Left cardiac atrium (tissue), 4 donors: ENCODE data around the gene ZBTB11. TPM values are rescaled to one million over a fixed set of nuclear protein-coding genes. Genes with fewer than 3 reads are reported as not detected.
"Not testable (repeated sequence)": the region's sequence is repeated elsewhere in the genome, so short reads cannot be mapped to it uniquely, and the experiment has no call there.

Experiments
- ATAC-seq, 2 donors: fragments of 200-7000 bp; cut with Tn5 transposase; one replicate each; pipeline ENCODE4 v1.9.1; 2020; ENCODE audit warnings: mild to moderate bottlenecking in 2 of 2, moderate library complexity in 2 of 2
- DNase-seq: peaks from one replicate; pipeline ENCODE4 v3.0.0-alpha.2; 2020
- intact Hi-C, 2 donors: fragments of 100-400 bp; cut with DNase I; formaldehyde crosslinking; loops; one replicate each; pipeline versions ENCODE4 v1.14.1 to v1.15.1; 2022 to 2023
- total RNA-seq, 2 donors: library from RNA; stranded (reverse); fragmentation: NEBNext Ultra II Directional; extraction: Animal tissue kit (Norgen Biotek cat#: 25700); gene quantifications; one replicate each; pipeline ENCODE4 v1.2.1, GENCODE V29; 2021
- donor health status: DM: no; HTN: yes; CAD: no.
- donor health status: DM: no; HTN: yes; CAD: no; lungs with severe emphysema.
- donor health status: DM: yes; HTN: yes; CAD: no.
- donor health status: Dilated cardiomyopathy.

The ZBTB11 gene
- total RNA-seq, 2 donors from 2014 or later, result 8.3 to 10.3 TPM

- DNase-seq, result not testable (repeated sequence)
- intact Hi-C loops, result loop anchor here in 1 of 2 donors (10.0 kb wide), 1 partner anchor 531 kb away; no protein-coding TSS in a partner anchor
- peak; percentile 67 to 75 for ATAC-seq
Observed at GRCh38 chr3:101693540-101693939, 16.6 kb upstream of the ZBTB11 start.

DNA sequence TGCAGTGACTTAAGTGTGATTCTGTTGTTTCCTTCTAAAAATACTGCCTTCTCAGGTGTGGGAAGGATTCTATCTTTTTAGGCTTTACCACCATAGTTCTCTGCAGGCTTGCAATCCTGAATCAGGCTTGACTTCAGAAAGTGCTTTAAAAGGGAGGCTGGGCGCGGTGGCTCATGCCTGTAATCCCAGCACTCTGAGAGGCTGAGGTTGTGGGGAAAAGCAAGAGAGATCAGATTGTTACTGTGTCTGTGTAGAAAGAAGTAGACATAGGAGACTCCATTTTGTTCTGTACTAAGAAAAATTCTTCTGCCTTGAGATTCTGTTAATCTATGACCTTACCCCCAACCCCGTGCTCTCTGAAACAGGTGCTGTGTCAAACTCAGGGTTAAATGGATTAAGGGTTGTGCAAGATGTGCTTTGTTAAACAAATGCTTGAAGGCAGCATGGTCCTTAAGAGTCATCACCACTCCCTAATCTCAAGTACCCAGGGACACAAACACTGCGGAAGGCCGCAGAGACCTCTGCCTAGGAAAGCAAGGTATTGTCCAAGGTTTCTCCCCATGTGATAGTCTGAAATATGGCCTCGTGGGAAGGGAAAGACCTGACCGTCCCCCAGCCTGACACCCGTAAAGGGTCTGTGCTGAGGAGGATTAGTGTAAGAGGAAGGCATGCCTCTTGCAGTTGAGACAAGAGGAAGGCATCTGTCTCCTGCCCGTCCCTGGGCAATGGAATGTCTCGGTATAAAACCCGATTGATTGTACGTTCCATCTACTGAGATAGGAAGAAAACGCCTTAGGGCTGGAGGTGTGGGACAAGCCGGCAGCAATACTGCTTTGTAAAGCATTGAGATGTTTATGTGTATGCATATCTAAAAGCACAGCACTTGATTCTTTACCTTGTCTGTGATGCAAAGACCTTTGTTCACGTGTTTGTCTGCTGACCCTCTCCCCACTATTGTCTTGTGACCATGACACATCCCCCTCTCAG is 15.0 kb upstream of the ZBTB11 start:
- ATAC-seq, DNase-seq: not testable (repeated sequence)
- intact Hi-C loops, result loop anchor here in 1 of 2 donors (10.0 kb wide), 1 partner anchor 533 kb away; no protein-coding TSS in a partner anchor

GRCh38 chr3:101690972-101691371 is 14.0 kb upstream of the ZBTB11 start:
- intact Hi-C loops, result loop anchor here in 1 of 2 donors (10.0 kb wide), 1 partner anchor 534 kb away; no protein-coding TSS in a partner anchor
- ATAC-seq (no peak), DNase-seq (no peak)

DNA sequence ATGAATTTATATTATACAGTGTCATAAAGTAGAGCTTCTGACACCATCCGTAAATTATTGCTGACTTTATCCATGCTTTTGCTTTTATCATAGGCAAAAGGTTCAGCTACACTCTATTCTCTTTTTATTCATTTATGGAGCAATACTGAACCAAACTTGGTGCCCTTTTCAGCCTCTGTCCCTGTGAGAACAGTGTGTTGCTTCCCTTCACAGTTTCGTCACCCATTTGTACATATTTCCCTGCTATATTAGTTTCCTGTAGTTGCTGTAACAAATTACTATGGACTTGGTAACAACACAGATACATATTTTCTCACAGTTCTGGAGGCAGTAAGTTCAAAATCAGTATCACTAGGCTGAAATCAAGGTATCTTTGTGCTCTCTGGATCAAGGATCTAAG is 12.4 kb upstream of the ZBTB11 start:
- ATAC-seq (no peak), DNase-seq (no peak)
- intact Hi-C loops, result no loop called here

DNA sequence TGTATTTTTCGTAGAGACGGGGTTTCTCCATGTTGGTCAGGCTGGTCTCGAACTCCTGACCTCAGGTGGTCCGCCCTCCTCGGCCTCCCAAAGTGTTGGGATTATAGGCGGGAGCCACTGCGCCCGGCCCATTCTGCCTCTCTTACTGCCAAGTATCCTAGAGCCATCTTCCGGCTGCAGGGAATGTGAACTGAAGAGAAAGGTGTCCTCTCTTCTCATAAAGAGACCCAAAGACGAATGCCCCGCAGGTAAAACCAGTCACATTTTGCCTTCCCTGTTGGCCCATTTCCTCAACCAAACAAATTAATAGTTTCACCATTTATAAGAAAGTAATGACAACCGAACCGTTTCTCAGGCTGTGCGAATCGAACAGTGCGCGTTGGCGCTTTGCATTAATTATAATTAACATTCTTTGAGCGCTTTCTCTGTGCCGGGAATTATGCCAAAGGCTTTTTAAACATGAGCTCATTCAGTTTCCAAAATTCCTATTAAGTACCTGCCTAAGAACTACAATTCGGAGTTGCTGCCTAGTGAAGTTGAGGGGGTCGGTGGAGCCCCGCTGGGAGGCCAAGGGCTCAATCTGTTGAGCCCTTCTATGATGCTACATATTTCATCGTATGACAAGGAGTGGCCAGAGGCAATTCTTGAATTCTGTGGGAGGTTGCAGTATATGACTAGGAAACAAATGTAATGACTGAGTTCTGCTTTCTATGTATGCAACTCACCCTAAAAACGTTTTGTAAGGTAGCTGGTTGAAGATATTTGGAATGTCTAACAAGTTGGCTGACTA is 10.4 kb upstream of the ZBTB11 start:
- intact Hi-C loops, result no loop called here
- ATAC-seq, result peak in 1 of 2 donors; percentile 1
- DNase-seq, result no peak

GRCh38 chr3:101685870-101686307 is 9.0 kb upstream of the ZBTB11 start:
- no peak for DNase-seq
- peak; percentile 6 to 27 for ATAC-seq
- intact Hi-C loops, result no loop called here

- ATAC-seq (no peak), DNase-seq (no peak)
- intact Hi-C loops, result no loop called here
Observed at GRCh38 chr3:101685050-101685400, 8.1 kb upstream of the ZBTB11 start.

DNA sequence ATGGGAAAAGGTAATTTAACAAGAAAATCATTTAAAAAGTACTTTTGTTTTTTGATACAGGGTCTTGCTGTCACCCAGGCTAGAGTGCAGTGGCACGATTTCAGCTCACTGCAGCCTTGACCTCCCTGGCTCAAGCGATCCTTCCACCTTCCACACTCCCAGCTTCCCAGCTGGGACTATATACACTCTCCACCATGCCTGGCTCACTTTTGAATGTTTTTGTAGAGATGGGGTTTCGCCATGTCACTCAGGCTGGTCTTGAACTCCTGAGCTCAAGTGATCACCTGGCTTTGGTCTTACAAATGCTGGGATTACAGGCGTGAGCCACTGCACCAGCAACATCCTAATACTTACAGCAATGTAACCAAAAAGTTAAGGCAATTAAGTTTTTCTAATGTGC is 3.5 kb upstream of the ZBTB11 start:
- intact Hi-C loops, result no loop called here
- DNase-seq (no peak), ATAC-seq (no peak)

- intact Hi-C loops, ATAC-seq, DNase-seq: not testable (repeated sequence)
Observed at GRCh38 chr3:101678837-101679236, 1.9 kb upstream of the ZBTB11 start.

DNA sequence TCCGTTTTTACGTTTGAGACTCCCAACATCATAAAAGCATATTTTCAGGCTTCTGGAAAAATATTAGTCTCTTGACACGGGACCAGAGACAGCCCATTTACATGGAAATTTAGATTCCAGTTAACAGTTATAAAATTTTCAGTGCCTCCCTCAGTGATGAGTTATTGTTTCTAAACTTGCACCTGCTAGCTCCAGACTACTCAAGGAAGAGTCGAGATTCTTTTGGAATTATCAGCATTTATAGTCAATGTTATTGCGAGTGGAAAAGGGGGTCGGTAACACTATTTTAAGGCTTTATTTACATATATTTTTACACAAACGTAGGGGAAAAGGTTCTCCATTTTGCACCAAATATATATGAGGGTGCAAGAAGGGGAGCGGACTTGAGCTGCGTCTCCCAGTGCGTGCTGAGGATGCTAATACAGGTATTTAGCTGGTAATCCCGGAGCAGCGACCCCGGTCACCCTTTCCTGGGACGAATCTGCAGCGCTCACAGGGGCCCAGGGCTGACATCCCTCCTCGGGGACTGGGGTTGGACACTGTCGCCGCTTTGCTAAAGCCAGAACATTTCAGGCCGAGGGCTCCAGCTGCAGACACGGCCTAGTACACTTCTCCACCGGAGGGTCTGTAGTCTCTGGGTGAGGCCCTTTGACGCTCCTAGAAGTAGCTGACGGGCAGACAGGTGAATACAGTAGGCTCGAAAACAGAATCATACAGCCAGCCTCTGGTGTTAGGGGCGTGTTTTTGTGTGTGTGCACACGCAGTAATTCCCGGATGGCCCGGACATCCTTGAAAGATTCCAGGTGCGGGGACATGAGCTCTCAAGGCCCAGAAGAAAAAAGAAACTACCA is 729 bp upstream of the ZBTB11 start:
- ATAC-seq, result no peak
- intact Hi-C loops, result loop anchor here in 1 of 2 donors (2.0 kb wide), 1 partner anchor 103 kb away; the partner anchor contains the start of gene PCNP

GRCh38 chr3:101676216-101676764 is 642 bp downstream of the ZBTB11 start:
- intact Hi-C loops, result loop anchor here in 1 of 2 donors (2.0 kb wide), 1 partner anchor 101 kb away; the partner anchor contains the start of gene PCNP
- peak; percentile 95 to 97 for ATAC-seq
- peak; percentile 97 for DNase-seq

More for the DNA sequence above, 729 bp upstream of the ZBTB11 start:
- DNase-seq, result no peak

DNA sequence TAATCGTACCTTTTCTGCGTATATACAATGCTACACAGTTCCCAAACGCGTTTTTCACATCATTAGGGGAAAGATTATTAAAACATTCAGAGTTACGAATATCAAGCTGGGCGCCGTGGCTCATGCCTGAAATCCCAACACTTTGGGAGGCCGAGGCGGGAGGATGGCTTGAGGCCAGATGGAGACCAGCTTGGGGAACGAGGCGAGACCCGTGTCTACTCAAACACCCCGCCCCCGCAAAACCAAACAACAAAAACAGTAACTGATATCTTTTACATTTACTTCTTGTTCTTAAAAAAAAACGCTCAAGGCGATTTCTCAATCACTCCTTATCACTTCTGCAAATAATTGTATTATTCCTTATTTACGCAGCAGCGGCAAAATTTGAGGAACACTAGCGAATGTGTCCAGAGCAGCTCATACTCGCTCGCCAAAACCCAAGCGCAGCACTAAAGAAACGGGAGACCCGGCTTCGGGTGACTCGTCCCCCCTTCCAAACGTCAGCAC is 1.2 kb downstream of the ZBTB11 start:
- DNase-seq (peak; percentile 50), ATAC-seq (no peak)
- intact Hi-C loops, result loop anchor here in 1 of 2 donors (2.0 kb wide), 1 partner anchor 101 kb away; the partner anchor contains the start of gene PCNP

DNA sequence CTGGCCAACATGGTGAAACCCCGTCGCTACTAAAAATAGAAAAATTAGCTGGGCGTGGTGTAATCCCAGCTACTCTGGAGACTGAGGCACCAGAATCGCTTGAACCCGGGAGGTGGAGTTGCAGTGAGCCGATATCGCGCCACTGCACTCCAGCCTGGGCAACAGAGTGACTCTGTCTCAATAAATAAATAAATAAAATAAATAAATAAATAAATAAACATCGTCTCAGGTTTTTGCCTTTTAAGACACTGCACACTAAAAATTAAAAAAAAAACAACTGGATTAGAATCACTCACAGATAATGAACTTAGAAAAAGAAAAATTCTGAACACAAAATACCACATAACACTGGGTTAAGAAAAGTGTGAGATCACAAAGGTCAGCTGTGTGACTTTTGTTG is 2.4 kb downstream of the ZBTB11 start:
- DNase-seq (no peak), ATAC-seq (no peak)
- intact Hi-C loops, result no loop called here

DNA sequence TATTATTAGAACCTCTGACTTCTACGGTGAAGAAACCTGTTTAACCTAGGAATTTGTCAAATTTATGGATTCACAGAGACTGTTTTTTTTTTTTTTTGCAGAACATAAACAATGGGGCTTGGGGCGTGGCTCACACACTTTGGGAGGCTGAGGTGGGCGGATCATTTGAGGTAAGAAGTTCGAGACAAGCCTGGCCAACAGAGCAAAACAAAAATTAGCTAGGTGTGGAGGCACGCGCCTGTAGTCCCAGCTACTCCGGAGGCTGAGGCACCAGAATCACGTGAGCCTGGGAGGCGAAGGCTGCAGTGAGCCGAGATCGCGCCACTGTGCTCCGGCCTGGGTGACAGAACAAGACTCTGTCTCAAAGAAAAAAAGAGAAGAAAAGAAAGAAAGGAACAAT is 3.0 kb downstream of the ZBTB11 start:
- ATAC-seq (no peak), DNase-seq (no peak)
- intact Hi-C loops, result no loop called here

DNA sequence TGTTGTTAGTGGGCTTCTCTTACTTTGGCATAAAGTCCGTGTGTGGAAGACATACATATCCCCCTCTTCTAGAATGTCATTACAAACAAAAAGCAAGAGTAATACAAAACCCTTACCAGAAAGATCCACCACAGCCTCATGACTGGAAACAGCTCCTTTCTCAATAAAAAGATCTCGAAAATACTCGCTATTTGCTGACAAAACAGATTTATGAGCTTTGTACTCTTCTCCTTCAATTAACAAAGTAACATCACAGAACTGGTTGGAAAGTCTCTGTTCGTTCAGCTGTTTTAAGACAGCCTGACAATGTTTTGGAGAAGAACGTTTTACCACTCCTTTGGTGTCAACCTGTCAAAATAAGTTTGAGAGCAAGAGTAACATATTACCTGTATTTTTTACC is 5.9 kb downstream of the ZBTB11 start:
- intact Hi-C loops, result no loop called here
- DNase-seq, result no peak
- ATAC-seq, result no peak

DNA sequence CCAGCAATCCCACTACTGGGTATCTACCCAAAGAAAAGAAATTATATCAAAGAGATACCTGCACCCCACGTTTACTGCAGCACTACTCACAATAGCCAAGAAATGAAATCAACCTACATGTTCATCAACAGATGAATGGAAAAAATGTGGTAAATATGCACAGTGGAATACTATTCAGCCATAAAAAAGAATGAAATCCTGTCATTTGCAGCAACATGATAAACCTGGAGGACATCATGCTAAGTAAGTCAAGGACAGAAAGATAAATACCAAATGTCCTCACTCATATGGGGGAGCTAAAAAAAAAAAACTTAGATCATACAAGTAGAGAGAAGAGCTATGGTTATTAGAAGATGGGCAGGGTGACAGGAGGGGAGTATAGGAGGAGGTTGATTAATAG is 9.1 kb downstream of the ZBTB11 start:
- DNase-seq (no peak), ATAC-seq (no peak)
- intact Hi-C loops, result no loop called here

- ATAC-seq (no peak), DNase-seq (no peak)
- intact Hi-C loops, result no loop called here
Observed at GRCh38 chr3:101667331-101667730, 9.6 kb downstream of the ZBTB11 start.

DNA sequence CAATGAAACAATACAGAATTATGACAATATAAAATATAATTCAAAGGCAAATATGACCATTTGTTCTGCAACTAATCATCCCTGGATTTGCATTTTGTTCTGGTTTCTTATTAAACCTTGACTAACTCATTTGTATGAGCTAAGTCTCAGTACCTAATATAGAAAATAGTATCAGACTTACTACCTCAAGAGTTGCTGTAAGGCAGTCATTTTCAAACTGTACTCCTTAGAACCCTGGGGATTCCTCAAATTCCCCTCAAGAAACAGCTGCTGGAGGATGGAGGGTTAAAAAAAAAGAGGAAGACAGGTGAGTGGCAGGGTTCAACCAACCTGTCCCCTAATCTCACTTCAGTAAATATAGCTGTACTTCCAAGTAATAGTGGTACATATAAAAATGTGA is 11.1 kb downstream of the ZBTB11 start:
- intact Hi-C loops, result no loop called here
- ATAC-seq (no peak), DNase-seq (no peak)
